ENCODE measurements around the gene IL22RA1.

Gene IL22RA1

GRCh38 chr1:24090736-24091135, 52.2 kb downstream of the IL22RA1 start:
- H3K4me3 ChIP-seq (ENCODE audit: low read depth, low read length): no peak overlapping the region
- TF ChIP-seq CTCF (IDR thresholded peaks at IDR 0.05; ENCODE audit: low read depth, low read length): no peak

DNA sequence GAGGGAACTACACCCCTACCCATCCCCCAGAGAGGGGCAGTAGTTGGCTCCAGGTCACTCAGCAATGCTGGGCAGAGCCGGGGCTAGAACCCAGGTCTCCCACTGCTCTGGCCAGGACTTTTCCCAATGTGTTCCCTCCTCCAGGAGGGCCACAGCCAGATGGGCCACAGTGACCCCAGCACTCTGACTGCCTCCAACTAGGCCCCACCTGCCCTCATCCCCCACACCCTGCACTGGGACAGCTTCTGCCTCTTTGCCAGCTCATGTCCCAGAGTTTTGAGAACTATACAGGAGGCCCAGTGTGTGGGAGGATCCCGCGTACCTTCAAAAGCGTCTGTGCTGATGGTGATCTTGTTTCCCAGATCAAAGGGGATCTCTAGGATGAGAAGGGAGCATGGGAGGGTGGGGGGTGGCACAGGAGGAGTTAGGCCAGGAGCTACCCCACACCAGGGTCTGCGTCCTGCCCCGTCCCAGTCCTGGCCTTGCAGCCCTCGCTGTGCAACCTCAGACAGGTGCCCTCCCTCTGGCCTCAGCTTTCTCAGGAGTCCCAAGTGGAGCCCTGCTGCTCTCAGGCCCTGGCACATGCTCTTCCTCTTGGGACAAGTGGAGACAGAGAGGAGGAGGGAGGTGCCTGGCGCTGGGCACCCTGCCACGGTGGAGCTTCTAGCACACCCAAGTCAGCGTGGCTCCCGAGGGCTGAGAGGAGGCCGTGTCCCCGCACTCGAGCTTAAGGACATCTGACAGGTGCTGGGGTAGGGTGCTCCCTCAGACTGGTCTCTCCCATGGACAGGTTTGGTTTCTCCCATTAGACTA, 53.0 kb downstream of the IL22RA1 start:
- TF ChIP-seq CTCF (IDR thresholded peaks at IDR 0.05; ENCODE audit: low read depth, low read length): no peak
- H3K4me3 ChIP-seq (ENCODE audit: low read depth, low read length): no peak overlapping the region

GRCh38 chr1:24089027-24089742, 53.8 kb downstream of the IL22RA1 start:
- H3K4me3 ChIP-seq (ENCODE audit: low read depth, low read length): no peak overlapping the region
- TF ChIP-seq CTCF (IDR thresholded peaks at IDR 0.05; ENCODE audit: low read depth, low read length): no peak

DNA sequence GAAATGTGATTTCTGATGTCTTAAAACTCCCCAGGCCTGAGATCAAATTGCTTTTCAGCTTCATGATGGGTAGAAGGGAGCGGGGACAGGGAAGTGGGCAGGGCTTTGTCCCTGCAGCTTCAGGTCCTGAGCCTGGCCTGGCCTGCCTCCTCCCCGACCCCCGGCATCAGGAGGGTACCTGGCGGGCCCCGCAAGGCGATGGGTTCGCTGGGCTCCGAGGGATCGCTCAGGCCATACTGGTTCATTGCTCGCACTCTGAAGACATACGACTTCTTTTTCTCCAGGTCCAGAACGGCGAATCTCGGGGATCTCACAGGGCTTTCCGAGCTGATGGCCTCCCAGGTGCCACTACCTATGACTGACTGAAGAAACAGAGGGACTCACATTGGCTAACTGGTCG, 56.5 kb downstream of the IL22RA1 start:
- TF ChIP-seq CTCF (IDR thresholded peaks at IDR 0.05; ENCODE audit: low read depth, low read length): no peak
- H3K4me3 ChIP-seq (ENCODE audit: low read depth, low read length): no peak overlapping the region

- no peak for TF ChIP-seq CTCF (IDR thresholded peaks at IDR 0.05; ENCODE audit: low read depth, low read length)
These were observed 57.4 kb downstream of the IL22RA1 start for GRCh38 chr1:24085546-24085945.

GRCh38 chr1:24085007-24085406, 57.9 kb downstream of the IL22RA1 start:
- no peak for TF ChIP-seq CTCF (IDR thresholded peaks at IDR 0.05; ENCODE audit: low read depth, low read length)
- no peak overlapping the region for H3K4me3 ChIP-seq (ENCODE audit: low read depth, low read length)

More at GRCh38 chr1:24085546-24085945, 57.4 kb downstream of the IL22RA1 start:
- no peak overlapping the region for H3K4me3 ChIP-seq (ENCODE audit: low read depth, low read length)

DNA sequence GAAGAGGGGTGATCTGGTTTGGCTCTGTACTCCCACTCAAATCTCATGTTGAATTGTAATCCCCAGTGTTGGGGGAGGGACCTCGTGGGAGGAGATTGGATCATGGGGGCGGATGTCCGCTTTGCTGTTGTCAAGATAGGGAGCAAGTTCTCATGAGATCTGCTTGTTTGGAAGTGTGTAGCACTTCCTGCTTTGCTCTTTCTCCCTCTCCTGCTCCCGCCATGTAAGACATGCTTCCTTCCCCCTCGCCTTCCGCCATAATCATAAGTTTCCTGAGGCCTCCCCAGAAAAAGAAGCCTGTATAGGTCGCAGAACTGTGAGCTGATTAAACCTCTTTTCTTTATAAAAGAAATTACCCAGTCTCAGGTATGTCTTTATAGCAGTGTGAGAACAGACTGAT, 58.9 kb downstream of the IL22RA1 start:
- no peak overlapping the region for H3K4me3 ChIP-seq (ENCODE audit: low read depth, low read length)
- no peak for TF ChIP-seq CTCF (IDR thresholded peaks at IDR 0.05; ENCODE audit: low read depth, low read length)
